ENCODE data around the gene MTX1.

Gene MTX1

GRCh38 chr1:155174324-155175280 lies 33.9 kb upstream of the MTX1 start:
- DNase-seq, result peak; percentile 88 to 94 (median 89)

DNA sequence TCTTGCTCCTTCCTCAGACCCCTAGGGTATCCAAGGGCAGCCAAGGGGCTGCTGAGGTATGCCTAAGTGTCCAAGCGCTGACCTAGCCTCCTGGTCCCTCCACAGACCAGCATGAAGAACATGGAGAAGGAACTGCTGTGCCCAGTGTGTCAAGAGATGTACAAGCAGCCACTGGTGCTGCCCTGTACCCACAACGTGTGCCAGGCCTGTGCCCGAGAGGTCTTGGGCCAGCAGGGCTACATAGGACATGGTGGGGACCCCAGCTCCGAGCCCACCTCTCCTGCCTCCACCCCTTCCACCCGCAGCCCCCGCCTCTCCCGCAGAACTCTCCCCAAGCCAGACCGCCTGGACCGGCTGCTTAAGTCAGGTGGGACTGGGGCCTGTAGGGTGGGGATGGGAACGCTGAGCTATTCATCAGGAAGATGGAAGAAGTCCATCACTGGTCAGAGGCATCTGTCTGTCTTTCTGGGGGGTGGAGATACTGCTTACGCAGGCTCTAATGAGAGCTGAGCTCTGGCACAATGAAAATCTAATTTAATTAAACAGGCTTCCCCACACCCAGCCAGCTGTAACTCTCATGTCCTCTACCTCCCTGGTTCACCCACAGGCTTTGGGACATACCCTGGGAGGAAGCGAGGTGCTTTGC lies 33.1 kb upstream of the MTX1 start:
- DNase-seq, result no peak

GRCh38 chr1:155175927-155176371 lies 32.5 kb upstream of the MTX1 start:
- peak in 1 of 3 experiments; percentile 67 for DNase-seq

DNA sequence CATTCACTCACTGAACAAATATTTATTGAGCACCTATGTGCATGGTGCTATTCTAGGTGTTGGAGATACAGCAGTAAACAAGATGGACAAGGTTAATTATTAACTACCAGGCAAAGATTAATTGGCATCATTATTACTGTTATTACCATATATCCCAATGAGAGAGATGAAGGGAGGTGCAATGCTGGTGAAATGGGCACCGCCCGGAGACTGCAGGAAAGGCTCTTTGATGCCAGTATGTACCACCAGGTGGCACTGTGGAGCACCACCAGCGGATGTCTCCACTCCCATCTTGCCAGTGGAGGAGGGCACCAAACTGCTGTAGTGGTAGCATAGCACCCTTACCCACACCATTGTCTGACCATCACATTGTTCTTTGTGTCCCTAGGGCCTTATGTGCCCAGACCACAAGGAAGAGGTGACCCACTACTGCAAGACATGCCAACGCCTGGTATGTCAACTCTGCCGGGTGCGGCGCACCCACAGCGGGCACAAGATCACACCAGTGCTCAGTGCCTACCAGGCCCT lies 31.9 kb upstream of the MTX1 start:
- peak; percentile 82 to 92 (median 91) for DNase-seq

DNA sequence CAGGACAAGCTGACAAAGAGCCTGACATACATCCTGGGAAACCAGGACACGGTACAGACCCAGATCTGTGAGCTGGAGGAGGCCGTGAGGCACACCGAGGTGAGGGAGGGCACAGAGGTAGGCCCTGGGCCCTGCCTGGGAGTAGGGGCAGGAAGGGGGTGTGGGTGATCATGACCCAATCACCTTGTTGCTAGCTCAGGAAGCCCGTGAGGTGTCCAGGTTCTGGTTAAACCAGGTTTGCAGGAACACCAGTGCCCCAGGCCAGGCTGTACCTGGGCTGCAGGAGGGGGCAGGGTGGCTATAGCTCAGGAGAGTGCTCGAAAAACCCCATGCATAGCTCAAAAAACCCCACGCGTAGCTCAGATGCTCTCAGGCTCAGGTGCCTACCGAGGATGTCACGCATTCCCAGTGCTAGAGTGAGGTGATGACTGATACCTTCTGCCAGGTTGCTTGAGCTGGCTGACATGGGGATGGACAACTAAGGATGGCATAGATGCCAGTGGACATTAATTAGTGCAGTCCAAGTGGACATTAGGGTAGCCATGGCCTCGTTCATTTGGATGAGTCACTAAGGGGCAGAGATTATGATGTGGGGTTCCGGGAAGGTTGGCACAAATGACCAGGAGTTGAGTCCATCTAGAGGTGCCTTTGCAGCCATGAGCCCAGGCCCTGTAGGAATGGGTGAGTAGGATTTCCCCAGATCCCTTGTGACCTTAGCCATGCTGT lies 31.1 kb upstream of the MTX1 start:
- no peak for DNase-seq

DNA sequence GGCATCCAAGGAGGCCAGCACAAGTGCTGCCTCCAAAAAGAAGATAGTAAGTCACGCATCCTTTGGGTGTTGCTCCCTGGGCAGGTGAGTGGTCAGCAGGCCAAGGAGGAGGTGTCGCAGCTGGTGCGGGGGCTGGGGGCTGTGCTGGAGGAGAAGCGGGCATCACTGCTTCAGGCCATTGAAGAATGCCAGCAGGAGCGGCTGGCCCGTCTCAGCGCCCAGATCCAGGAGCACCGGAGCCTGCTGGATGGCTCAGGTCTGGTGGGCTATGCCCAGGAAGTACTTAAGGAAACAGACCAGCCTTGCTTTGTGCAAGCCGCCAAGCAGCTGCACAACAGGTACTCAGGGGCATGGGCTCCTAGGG lies 30.6 kb upstream of the MTX1 start:
- DNase-seq, result no peak

- DNase-seq, result no peak
Observed at GRCh38 chr1:155178441-155179111, 29.9 kb upstream of the MTX1 start.

- DNase-seq, result no peak
Observed at GRCh38 chr1:155179112-155180031, 29.1 kb upstream of the MTX1 start.

GRCh38 chr1:155181371-155182051 lies 27.0 kb upstream of the MTX1 start:
- DNase-seq, result no peak

DNA sequence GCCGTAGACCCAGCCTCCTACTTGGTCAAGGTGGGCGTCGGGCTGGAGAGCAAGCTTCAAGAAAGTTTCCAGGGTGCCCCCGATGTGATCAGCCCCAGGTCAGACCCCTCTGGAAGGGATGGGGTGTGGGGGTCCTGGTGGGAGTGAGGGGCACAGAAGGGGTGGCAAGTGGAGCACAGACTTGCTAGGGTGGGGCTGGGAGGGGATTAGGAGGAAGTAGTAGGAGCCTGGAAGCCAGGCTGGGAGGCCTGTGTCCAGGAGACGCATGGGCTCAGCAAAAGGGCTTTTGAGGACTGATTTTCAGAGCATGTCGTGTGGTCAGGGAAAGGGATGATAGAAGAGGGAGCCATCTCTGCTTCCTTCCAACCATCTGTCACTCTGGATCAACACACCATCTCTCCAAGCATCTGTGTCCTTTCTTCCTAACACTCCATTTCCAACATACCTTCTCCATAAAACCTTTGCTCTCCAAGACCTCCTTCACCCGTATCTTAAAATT lies 26.4 kb upstream of the MTX1 start:
- DNase-seq, result no peak

- no peak for DNase-seq
Observed at GRCh38 chr1:155183775-155184221, 24.7 kb upstream of the MTX1 start.

GRCh38 chr1:155184351-155184811 lies 24.1 kb upstream of the MTX1 start:
- no peak for DNase-seq

GRCh38 chr1:155184835-155185782 lies 23.4 kb upstream of the MTX1 start:
- no peak for DNase-seq

DNA sequence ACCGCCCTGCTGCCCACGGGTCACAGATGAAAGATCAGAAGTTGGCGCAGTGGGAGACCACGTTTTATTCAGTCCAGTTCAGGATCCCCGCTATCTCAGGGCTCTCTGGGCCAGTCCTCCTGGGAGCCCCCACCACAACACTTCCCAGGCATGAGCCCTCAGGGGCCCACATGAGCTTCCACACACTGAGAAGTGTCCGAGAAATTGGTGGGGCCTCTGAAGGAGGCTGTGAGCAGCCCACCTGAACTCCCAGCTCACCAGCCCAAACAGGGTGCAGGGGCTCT lies 22.8 kb upstream of the MTX1 start:
- DNase-seq, result no peak

- DNase-seq, result peak; percentile 45 to 70 (median 58)
Observed at GRCh38 chr1:155186067-155186793, 22.3 kb upstream of the MTX1 start.

DNA sequence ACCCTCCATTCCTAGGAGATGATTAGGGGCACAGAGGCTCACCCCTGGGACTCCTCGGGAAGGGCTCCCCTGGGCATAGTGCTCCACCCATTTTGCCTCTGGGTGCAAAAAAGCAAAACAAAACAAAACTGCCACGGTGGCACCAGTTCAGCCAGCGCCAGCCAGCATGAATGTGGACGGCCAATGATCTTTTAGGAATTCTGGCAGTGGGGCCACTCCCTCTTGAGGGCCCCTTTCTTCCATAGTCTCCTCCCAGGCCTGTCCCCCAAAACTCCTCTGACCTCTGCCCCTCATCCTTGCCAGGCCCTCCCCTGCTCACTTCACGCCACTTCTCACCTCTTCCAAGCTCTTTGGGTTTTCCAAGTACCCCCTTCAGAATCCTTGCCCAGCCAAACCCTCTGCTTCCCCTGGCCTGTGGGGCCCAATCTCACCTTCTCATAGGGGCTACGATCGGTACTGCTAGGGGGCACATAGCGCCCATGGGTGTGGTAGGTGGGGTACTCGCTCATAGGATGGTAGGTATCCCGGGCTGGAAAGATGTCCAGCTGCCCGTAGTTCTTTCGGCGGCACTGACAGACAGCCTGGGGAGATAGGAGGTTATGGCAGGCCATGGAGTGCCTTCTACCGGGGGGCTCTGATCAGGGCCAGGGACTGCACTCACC lies 21.6 kb upstream of the MTX1 start:
- DNase-seq, result no peak

GRCh38 chr1:155187456-155187891 lies 21.0 kb upstream of the MTX1 start:
- DNase-seq, result no peak

DNA sequence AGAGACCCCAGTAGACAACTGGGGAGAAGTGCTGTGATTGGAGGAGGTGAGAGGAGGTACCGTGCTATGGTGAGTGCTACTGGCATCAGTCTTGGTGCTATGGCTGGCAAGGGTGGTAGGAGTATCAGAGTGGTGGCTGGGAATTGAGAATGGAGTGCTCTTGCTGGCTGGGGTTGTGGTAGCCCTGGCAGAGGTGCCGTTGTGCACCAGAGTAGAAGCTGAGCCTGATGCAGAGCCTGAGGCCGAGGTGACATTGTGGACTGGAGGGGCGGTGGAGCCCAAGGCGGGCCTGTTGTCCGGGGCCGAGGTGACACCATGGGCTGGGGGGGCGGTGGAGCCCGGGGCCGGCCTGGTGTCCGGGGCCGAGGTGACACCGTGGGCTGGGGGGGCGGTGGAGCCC lies 20.2 kb upstream of the MTX1 start:
- DNase-seq, result no peak
